Measurements from ENCODE around the gene DDX18.

DDX18 gene

DNA sequence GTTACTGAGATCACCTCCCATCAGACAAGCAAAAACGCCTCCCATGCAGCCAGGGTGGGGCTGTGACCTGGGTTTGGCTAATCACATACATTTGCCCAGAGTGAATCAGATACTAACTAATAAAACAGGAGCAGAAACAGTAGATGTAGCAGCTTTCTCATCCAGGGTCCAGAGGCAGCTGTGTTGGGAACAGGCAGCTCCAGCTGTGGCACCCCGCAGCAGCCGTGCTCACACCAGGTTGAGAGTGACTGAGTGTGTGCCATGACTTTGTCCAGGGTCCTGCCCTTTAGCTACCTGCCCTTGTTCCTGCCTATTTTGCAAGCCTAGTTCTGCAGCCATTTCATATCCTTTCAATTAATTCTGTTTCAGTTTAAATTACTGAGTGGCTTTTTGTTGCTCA, 20.5 kb downstream of the DDX18 start:
- DNase-seq (ENCODE audit: low spot score), result no peak

DNA sequence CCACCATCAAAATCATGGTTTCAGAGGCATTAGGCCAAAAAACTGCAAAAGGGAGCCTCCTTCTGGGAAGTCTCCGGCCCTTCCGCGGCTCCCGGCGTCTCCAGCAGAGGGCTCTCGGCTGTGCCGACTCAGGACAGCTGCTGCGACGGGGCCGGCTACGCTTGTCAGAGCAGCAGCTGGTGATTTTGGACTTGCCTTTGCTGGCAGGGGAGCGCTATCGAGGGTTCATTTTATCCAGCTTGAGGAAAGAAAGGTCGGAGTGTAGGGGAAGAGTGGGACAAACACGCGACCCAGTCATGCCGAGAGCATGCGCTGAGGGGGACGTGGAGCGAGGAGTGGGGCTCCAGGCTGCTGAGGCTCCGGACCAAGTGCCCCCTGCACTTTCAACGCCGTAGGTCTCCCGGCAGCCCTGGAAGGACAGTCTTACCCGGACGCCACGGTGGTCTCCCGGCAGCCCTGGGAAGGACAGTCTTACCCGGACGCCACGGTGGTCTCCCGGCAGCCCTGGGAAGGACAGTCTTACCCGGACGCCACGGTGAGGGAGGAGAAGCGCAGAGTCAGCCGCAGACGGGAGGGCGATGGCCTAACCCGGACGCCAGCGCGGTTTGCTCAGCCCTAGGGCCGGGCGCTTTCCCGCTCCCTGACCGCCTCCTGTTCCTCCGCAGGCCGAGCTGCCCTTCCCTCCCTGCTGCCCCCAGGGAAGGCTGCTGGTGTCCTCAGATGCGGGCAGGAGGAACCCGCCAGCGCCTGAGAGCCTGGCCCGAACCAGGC, 21.7 kb downstream of the DDX18 start:
- DNase-seq (ENCODE audit: low spot score), result peak; percentile 64

DNA sequence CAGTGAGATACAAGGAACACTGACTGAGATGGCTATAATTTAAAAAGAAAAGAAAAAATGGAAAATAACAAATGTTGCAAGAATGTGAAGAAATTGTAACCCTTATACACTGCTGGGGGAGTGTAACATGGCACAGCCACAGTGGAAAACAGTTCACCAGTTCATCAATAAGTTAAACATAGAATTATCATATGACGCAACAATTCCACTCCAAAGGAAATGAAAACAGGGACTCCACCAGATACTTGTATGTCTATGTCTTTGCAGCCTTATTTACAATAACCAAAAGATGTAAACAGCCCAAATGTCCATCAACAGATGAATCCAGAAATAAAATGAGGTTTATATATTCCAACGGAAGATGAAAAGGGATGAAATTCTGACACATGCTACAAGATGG, 30.8 kb downstream of the DDX18 start:
- DNase-seq (ENCODE audit: low spot score), result no peak

DNA sequence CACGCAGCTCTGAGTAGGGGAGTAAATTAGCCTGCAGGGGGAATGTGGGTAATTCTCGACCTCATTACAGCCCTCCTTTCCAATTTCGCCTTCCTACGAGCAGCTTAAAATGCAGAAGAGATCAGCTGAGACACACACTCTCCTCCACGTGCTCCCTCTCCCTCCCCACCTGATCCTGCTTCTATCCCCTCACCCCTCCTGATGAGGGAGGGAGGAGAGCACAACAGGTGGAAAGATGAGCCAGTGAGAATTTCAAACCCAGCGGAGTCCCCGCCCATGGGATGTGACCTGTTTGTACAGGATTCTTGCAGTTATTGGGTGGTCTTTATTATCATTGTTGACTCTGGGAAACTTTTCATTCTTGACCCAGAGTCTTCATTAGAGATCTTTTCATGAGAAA, 35.5 kb downstream of the DDX18 start:
- DNase-seq (ENCODE audit: low spot score), result no peak

DNA sequence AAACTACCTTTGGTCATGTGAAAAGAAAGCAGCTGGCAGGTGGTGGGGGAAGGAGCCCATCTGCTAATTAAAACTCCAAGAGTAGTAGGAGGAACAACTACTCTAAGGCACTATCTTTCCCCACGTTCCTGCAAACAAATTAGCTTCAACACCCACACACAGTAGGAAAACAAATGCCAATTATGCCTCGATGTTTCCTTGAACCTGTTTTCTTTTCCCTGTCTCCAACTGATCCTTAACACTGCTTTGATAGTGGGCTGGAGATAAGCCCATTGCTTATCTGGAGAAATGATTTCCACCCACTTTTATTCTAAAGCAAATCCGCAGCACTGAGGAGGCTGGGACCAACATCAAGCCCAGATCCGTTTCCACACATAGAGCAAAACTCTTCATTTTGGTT, 36.0 kb downstream of the DDX18 start:
- DNase-seq (ENCODE audit: low spot score), result no peak

DNA sequence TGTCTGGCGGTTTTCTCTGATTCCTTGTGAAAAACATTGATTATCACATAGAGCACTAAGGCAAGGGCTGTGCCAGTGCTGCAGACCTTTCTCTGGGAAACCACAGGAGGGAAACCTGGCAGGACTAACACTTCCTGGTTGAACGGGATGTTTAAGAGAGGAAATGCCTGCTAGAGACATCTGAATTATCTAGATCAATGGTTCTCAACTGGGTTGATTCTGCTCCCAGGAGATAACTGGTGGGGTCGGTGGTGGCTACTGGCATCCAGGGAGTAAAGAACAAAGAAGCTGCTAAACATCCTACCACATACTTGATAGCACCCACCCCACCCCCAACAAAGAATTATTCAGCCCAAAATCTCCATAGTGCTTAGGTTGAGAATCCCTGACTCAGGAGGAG, 37.5 kb downstream of the DDX18 start:
- no peak for DNase-seq (ENCODE audit: low spot score)

DNA sequence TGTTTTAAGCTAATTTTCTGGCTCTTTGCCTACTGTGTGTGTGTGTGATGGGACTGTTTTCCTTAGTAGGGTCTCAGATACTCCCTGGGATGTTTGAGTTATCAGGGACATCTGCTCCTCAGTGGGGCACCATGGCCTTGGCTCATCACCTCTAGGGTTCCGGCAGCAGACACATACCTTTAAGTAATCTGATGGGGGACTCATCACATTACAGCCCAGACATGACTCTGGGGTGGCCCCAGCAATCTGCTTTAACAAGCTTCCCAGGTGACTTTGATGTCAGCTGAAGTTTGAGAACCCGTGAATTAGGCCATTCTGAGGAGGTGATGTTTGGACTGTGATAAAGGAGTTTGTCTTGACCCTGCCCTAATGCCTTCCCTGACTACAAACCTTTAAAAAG, 38.8 kb downstream of the DDX18 start:
- DNase-seq (ENCODE audit: low spot score), result no peak

DNA sequence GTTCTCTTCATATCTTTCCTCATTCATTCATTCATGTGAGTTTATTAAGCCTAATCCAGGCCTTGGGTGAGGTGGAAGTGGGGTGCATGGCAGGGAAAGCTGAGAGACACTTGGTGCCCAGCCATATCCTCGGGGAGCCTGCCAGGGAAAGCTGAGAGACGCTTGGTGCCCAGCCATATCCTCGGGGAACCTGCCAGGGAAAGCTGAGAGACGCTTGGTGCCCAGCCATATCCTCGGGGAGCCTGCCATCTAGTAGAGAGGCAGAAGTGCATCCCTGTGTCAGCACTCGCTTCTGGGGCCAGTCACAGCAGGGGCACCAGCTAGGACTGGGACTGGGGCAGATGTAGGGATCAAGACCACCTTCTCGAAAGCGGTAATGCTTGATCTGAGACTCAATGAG, 39.4 kb downstream of the DDX18 start:
- DNase-seq (ENCODE audit: low spot score), result no peak

DNA sequence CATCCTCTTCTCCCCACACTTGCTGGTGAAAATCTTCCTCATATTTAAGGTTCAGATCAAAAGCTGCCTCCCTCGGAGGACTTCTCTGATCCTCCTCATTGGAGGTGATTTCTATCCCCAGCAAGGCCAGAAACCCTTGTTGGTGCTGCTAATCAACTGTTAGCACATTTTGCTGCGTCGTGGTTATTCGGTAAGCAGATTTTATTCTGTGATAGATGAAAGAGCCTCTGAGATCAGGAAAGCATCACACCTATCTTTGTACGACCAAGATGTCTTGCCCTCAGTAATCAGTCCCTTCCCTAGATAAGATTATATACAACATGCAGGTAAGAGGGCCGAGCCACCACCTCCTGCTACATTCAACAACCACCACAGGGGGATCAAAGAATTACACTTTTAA, 40.1 kb downstream of the DDX18 start:
- DNase-seq (ENCODE audit: low spot score), result no peak

DNA sequence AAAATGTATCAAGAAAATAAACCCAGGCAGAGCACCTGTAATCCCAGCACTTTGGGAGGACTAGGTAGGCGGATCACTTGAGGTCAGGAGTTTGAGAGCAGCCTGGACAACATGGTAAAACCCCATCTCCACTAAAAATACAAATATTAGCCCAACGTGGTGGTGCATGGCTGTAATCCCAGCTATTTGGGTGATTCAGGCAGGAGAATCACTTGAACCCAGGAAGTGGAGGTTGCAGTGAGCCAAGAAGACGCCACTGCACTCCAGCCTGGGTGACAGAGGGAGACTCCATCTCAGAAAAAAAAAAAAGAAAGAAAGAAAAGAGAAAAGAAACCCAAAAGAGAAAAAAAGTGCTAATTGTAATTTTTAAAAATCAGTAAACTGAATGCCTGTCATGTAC, 41.4 kb downstream of the DDX18 start:
- no peak for DNase-seq (ENCODE audit: low spot score)

DNA sequence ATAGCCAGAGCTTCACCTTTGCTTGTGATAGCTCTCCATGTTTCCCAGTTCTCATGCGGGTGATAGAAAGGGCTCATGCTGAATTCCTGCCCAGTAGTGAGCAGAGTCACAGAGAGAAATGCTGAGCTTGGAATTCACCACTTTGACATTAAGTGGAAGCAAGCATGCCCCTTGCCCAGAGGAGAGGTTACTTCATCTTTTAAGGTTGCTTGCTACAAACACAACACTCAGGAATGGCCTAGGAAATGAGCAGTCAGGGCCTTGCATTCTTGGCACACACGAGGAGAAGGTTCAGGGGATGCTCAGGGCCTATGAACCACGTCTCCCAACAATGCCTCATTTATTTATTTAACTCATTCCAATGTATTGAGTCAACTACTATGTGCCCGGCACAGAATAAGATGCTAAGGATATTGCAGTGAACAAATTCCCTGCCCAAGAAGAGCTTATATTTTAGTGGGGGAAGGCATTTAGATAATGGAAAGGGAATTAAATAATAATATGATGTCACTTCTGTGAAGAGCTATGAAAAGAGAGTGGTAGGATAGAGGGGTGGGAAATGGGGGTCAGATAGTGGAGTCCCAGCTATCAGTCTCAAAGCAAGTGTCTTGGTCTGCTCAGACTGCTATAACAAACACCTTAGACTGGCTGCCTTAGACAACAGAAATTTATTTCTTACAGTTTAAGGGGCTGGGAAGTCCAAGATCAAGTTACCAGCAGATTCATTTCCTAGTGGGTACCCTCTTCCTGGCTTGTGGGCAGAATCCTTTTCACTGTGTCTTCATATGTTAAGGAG, 42.1 kb downstream of the DDX18 start:
- no peak for DNase-seq (ENCODE audit: low spot score)

DNA sequence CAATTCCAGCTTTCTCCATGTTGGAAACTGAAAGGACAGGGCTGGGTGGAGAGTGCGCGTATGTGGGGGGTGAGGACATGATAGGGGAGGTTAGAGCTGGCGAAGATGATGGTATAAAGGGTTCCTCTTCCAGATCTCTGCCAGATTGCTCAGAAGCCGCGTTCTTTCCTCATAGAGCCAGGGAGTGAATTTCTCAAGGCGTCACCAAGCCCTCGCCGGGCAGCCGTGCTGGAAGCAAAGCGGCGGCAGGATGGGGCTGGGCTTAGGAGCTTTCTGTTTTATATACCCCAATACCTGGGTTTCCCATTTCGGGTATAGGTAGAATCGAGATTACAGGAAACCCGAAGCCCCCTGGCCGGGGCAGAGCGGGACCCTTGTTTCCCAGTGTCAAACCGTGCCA, 43.8 kb downstream of the DDX18 start:
- no peak for DNase-seq (ENCODE audit: low spot score)

DNA sequence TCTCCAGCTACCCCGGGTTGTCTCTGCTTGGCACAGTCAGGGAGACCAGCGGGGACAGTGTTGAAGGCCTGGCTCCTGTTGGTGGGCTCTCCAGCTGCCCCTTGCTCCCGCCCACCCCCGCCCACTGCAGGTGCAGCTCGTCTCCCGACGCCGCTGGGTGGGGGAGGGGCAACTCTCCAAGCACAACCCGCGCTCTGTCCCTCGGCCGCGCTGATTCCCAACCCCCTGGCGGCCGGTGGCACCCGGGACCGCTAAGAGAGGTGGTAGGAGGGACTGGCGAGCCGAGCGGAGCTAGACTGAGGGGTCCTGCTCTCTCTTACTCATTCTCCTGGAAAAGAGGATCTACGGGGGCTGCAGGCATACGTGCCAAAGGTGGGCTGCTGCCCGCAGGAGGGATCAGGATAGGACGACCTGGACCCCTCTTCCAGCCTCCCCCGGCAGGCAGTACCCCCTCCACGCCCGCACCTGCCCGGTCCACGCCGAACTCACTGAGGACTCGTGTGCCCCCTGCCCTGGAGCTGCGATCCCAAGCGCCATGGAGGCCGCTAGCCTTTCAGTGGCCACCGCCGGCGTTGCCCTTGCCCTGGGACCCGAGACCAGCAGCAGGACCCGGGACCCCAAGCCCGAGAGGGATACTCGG, 44.5 kb downstream of the DDX18 start:
- no peak for DNase-seq (ENCODE audit: low spot score)

DNA sequence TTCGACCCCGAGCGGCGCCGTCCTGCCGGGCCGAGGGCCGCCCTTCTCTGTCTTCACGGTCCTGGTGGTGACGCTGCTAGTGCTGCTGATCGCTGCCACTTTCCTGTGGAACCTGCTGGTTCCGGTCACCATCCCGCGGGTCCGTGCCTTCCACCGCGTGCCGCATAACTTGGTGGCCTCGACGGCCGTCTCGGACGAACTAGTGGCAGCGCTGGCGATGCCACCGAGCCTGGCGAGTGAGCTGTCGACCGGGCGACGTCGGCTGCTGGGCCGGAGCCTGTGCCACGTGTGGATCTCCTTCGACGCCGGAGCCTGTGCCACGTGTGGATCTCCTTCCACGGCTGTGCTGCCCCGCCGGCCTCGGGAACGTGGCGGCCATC, 45.0 kb downstream of the DDX18 start:
- DNase-seq (ENCODE audit: low spot score), result no peak

DNA sequence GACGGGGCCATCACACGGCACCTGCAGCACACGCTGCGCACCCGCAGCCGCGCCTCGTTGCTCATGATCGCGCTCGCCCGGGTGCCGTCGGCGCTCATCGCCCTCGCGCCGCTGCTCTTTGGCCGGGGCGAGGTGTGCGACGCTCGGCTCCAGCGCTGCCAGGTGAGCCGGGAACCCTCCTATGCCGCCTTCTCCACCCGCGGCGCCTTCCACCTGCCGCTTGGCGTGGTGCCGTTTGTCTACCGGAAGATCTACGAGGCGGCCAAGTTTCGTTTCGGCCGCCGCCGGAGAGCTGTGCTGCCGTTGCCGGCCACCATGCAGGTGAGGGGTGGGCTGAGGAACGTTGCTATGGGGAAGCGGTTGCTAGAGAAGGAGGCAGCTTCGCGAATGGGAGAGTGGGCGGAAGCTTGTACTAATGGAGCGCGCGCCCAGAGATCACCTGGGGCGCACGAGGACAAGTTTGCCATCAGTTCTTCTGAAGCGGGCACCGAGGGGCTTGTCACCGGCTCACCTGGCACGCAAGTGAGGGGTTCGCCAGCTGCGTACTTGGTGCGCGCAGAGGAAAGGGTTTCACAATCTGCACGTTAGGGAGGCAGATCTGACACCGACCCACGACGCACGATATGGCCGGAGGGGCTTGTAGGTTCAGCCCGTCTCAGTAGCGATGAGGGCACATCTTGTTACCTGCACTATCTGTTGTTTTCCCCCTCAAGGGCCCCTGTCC, 45.6 kb downstream of the DDX18 start:
- no peak for DNase-seq (ENCODE audit: low spot score)

DNA sequence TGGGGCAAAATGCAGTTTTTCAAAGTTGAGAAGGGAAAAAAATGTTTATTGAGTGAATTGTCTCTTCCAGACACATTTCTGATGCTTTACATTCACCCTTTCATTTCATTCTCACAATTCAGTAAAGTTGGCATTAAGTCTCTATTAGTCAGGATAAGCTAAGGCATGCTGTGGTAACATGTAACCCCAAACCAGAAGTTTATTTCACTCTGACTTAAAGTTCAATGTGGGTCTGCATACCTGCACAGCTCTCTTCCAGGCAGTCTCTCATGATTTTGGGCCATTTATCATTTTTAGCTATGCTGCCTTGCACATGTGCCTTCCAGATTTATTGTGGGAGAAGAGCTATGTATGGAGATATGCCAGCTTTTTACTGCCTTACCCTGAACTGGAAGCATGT, 48.0 kb downstream of the DDX18 start:
- DNase-seq (ENCODE audit: low spot score), result no peak

DNA sequence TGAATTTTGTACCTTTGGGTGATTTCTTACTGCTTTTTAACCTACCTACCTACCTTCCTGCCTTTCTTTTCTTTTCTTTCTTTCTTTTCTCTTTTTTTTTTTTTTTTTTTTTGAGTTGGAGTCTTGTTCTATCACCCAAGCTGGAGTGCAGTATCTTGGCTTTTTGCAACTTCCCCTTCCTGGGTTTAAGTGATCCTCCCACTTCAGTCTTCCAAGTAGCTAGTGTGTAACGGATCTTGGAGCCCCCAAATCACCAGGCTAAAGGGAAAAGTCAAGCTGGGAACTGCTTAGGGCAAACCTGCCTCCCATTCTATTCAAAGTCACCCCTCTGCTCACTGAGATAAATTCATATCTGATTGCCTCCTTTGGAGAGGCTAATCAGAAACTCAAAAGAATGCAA, 61.3 kb downstream of the DDX18 start:
- no peak for DNase-seq (ENCODE audit: low spot score)

DNA sequence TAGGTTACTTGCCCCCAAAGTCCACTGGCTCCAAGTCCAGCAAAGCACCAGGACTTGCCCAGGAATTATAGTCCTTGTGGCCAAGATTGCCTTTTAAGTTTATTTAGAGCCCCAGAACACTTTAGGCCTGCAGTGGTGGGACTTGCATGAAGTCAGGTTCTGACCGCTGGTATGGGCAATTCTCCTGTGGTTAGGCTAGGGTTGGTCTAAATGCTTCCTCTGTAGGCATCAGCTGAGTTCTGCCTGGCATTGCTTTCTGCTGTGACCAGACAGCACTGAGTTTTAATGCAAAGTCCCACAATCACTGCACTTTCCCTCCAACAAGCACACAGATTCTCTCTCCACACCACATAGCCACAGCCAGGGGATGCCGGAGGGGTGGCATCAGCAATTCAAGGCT, 64.5 kb downstream of the DDX18 start:
- no peak for DNase-seq (ENCODE audit: low spot score)
